ENCODE measurements around the gene WDTC1.
A peak's percentile ranks its signal among the peaks of the same experiment; 100 is the strongest.

The WDTC1 gene

GRCh38 chr1:27332536-27333281 lies 98.3 kb downstream of the WDTC1 start:
- peak in 1 of 2 experiments; percentile 54 for DNase-seq (ENCODE audit: low read depth in 1 of 2, low spot score in 1 of 2)

GRCh38 chr1:27333717-27334279 lies 99.4 kb downstream of the WDTC1 start:
- TF ChIP-seq POLR2AphosphoS5 (IDR thresholded peaks at IDR 0.05; ENCODE audit: low read depth) (peak; percentile 25; the same call in 1 of the 2 replicates), SPI1 (IDR thresholded peaks at IDR 0.05; ENCODE audit: borderline replicate concordance, low read depth) (no peak), REST (IDR thresholded peaks at IDR 0.05; ENCODE audit: insufficient replicate concordance, low read depth) (no peak)
- H3K27ac ChIP-seq (replicated peaks), result no peak overlapping the region
- H3K27me3 ChIP-seq (ENCODE audit: insufficient read depth, poor library complexity, severe bottlenecking), result no peaks in the 10 kb centered on the region
- no peak overlapping the region for H3K4me3 ChIP-seq (replicated peaks; ENCODE audit: insufficient read depth, low read length)
- DNase-seq (ENCODE audit: low read depth in 1 of 2, low spot score in 1 of 2), result no peak

More at GRCh38 chr1:27332536-27333281, 98.3 kb downstream of the WDTC1 start:
- Histone ChIP-seq H3K4me3 (replicated peaks; ENCODE audit: insufficient read depth, low read length) (no peak overlapping the region), H3K27ac (replicated peaks) (no peak overlapping the region), H3K27me3 (ENCODE audit: insufficient read depth, poor library complexity, severe bottlenecking) (no peaks in the 10 kb centered on the region)
- no peak for TF ChIP-seq SPI1 (IDR thresholded peaks at IDR 0.05; ENCODE audit: borderline replicate concordance, low read depth)
- no peak for TF ChIP-seq POLR2AphosphoS5 (IDR thresholded peaks at IDR 0.05; ENCODE audit: low read depth)
- no peak for TF ChIP-seq REST (IDR thresholded peaks at IDR 0.05; ENCODE audit: insufficient replicate concordance, low read depth)
- peak; percentile 70 for TF ChIP-seq CTCF (IDR thresholded peaks at IDR 0.05; ENCODE audit: insufficient read depth, low read length)

GRCh38 chr1:27335506-27336422 lies 101.3 kb downstream of the WDTC1 start:
- DNase-seq (ENCODE audit: low read depth in 1 of 2, low spot score in 1 of 2), result no peak
- TF ChIP-seq REST (IDR thresholded peaks at IDR 0.05; ENCODE audit: insufficient replicate concordance, low read depth) (no peak), GABPA (IDR thresholded peaks at IDR 0.05; ENCODE audit: low read depth) (no peak), POLR2AphosphoS5 (IDR thresholded peaks at IDR 0.05; ENCODE audit: low read depth) (no peak), CTCF (IDR thresholded peaks at IDR 0.05; ENCODE audit: insufficient read depth, low read length) (no peak), SPI1 (IDR thresholded peaks at IDR 0.05; ENCODE audit: borderline replicate concordance, low read depth) (no peak)
- H3K27ac ChIP-seq (replicated peaks), result no peak overlapping the region
- no peak overlapping the region for H3K4me3 ChIP-seq (replicated peaks; ENCODE audit: insufficient read depth, low read length)
- no peaks in the 10 kb centered on the region for H3K27me3 ChIP-seq (ENCODE audit: insufficient read depth, poor library complexity, severe bottlenecking)

Measured in HL-60 (cell line).